ENCODE data around the gene AP2A2. TPM values are rescaled to one million over a fixed set of nuclear protein-coding genes. Genes with fewer than 3 reads are reported as not detected.
A peak's percentile ranks its signal among the peaks of the same experiment; 100 is the strongest.
"Not testable (repeated sequence)": the region's sequence is repeated elsewhere in the genome, so short reads cannot be mapped to it uniquely, and the experiment has no call there.

AP2A2 gene
- total RNA-seq, 1 experiment from 2014 or later = 42.6 TPM

- no peak overlapping the region for H3K4me3 ChIP-seq
- peaks cover 29% of the 10 kb centered on the region for H3K36me3 ChIP-seq
- DNase-seq = no peak
- H3K27me3 ChIP-seq = no peaks in the 10 kb centered on the region
- H3K4me1 ChIP-seq = no peaks in the 10 kb centered on the region
- no peak overlapping the region for H3K27ac ChIP-seq
- peaks cover 6% of the 10 kb centered on the region for H3K9me3 ChIP-seq (replicated peaks)
Measured at GRCh38 chr11:944711-945470, 19.2 kb downstream of the AP2A2 start.

GRCh38 chr11:945986-946385, 20.3 kb downstream of the AP2A2 start:
- no peaks in the 10 kb centered on the region for H3K4me1 ChIP-seq
- no peak for DNase-seq
- H3K4me3 ChIP-seq = no peak overlapping the region

GRCh38 chr11:947744-948143, 22.1 kb downstream of the AP2A2 start:
- Histone ChIP-seq H3K4me1 (no peaks in the 10 kb centered on the region), H3K9me3 (replicated peaks) (peaks cover 8% of the 10 kb centered on the region), H3K27me3 (no peaks in the 10 kb centered on the region), H3K27ac (no peak overlapping the region), H3K36me3 (peaks cover 29% of the 10 kb centered on the region), H3K4me3 (no peak overlapping the region)
- no peak for DNase-seq

More at GRCh38 chr11:945986-946385, 20.3 kb downstream of the AP2A2 start:
- no peaks in the 10 kb centered on the region for H3K27me3 ChIP-seq
- no peak overlapping the region for H3K27ac ChIP-seq
- H3K36me3 ChIP-seq = peaks cover 29% of the 10 kb centered on the region
- H3K9me3 ChIP-seq (replicated peaks) = peaks cover 8% of the 10 kb centered on the region

- no peaks in the 10 kb centered on the region for H3K27me3 ChIP-seq
- no peak for DNase-seq
- H3K36me3 ChIP-seq = peaks cover 18% of the 10 kb centered on the region; the same call in 1 of the 2 replicates
- no peak overlapping the region for H3K27ac ChIP-seq
- H3K4me1 ChIP-seq = peaks cover 13% of the 10 kb centered on the region
- peaks cover 8% of the 10 kb centered on the region for H3K9me3 ChIP-seq (replicated peaks)
- H3K4me3 ChIP-seq = no peak overlapping the region
Measured at GRCh38 chr11:951507-951906, 25.8 kb downstream of the AP2A2 start.

GRCh38 chr11:952406-953385, 27.0 kb downstream of the AP2A2 start:
- Histone ChIP-seq H3K27me3 (no peaks in the 10 kb centered on the region), H3K27ac (no peak overlapping the region), H3K9me3 (replicated peaks) (peaks cover 8% of the 10 kb centered on the region), H3K4me3 (no peak overlapping the region), H3K4me1 (peaks cover 13% of the 10 kb centered on the region), H3K36me3 (peaks cover 18% of the 10 kb centered on the region; the same call in 1 of the 2 replicates)
- no peak for DNase-seq

- peaks cover 11% of the 10 kb centered on the region; the same call in 1 of the 2 replicates for H3K36me3 ChIP-seq
- H3K9me3 ChIP-seq (replicated peaks) = peaks cover 3% of the 10 kb centered on the region; the same call in 1 of the 2 replicates
- H3K4me1 ChIP-seq = peaks cover 13% of the 10 kb centered on the region
- no peaks in the 10 kb centered on the region for H3K27me3 ChIP-seq
- no peak overlapping the region for H3K4me3 ChIP-seq
- DNase-seq = no peak
- no peak overlapping the region for H3K27ac ChIP-seq
Measured at GRCh38 chr11:953512-953911, 27.8 kb downstream of the AP2A2 start.

- DNase-seq = no peak
- H3K9me3 ChIP-seq (replicated peaks) = 0 out of 2 replicates have a peak, but pooled peaks cover 3% of the 10 kb centered on the region
- H3K4me1 ChIP-seq = peaks cover 13% of the 10 kb centered on the region
- H3K27me3 ChIP-seq = no peaks in the 10 kb centered on the region
- no peak overlapping the region for H3K27ac ChIP-seq
- no peak overlapping the region for H3K4me3 ChIP-seq
- 0 out of 2 replicates have a peak, but pooled peaks cover 7% of the 10 kb centered on the region for H3K36me3 ChIP-seq
Measured at GRCh38 chr11:954392-955153, 28.9 kb downstream of the AP2A2 start.

GRCh38 chr11:955154-956063, 29.7 kb downstream of the AP2A2 start:
- Histone ChIP-seq H3K4me1 (peaks cover 15% of the 10 kb centered on the region), H3K27ac (peak overlapping the region; percentile 41), H3K36me3 (0 out of 2 replicates have a peak, but pooled peaks cover 6% of the 10 kb centered on the region), H3K4me3 (no peak overlapping the region), H3K9me3 (replicated peaks) (no peaks in the 10 kb centered on the region), H3K27me3 (no peaks in the 10 kb centered on the region)
- peak; percentile 75 to 88 for DNase-seq

GRCh38 chr11:957212-957920, 31.7 kb downstream of the AP2A2 start:
- no peaks in the 10 kb centered on the region for H3K27me3 ChIP-seq
- H3K9me3 ChIP-seq (replicated peaks) = no peaks in the 10 kb centered on the region
- DNase-seq = no peak
- no peak overlapping the region for H3K4me3 ChIP-seq
- H3K4me1 ChIP-seq = peaks cover 25% of the 10 kb centered on the region
- no peak overlapping the region for H3K27ac ChIP-seq
- H3K36me3 ChIP-seq = peaks cover 6% of the 10 kb centered on the region; the same call in 1 of the 2 replicates

GRCh38 chr11:958101-958500, 32.4 kb downstream of the AP2A2 start:
- Histone ChIP-seq H3K4me3 (no peak overlapping the region), H3K9me3 (replicated peaks) (no peaks in the 10 kb centered on the region), H3K27me3 (no peaks in the 10 kb centered on the region), H3K27ac (no peak overlapping the region), H3K4me1 (peaks cover 25% of the 10 kb centered on the region), H3K36me3 (peaks cover 7% of the 10 kb centered on the region)
- no peak for DNase-seq

GRCh38 chr11:959027-959426, 33.4 kb downstream of the AP2A2 start:
- no peak for DNase-seq
- H3K9me3 ChIP-seq (replicated peaks) = no peaks in the 10 kb centered on the region
- no peaks in the 10 kb centered on the region for H3K27me3 ChIP-seq
- H3K36me3 ChIP-seq = peaks cover 16% of the 10 kb centered on the region
- no peak overlapping the region for H3K4me3 ChIP-seq
- H3K27ac ChIP-seq = no peak overlapping the region
- H3K4me1 ChIP-seq = peaks cover 25% of the 10 kb centered on the region

GRCh38 chr11:959608-960007, 33.9 kb downstream of the AP2A2 start:
- Histone ChIP-seq H3K9me3 (replicated peaks) (no peaks in the 10 kb centered on the region), H3K36me3 (peaks cover 20% of the 10 kb centered on the region), H3K27ac (no peak overlapping the region), H3K27me3 (no peaks in the 10 kb centered on the region), H3K4me3 (no peak overlapping the region), H3K4me1 (peaks cover 25% of the 10 kb centered on the region)
- no peak for DNase-seq

- not testable (repeated sequence) for H3K9me3 ChIP-seq (replicated peaks); H3K27me3 ChIP-seq; H3K4me3 ChIP-seq
- H3K36me3 ChIP-seq = peaks cover 23% of the 10 kb centered on the region
- peaks cover 12% of the 10 kb centered on the region for H3K4me1 ChIP-seq
- peak; percentile 68 to 72 for DNase-seq
- H3K27ac ChIP-seq = peak overlapping the region; percentile 69
Measured at GRCh38 chr11:961310-961920, 35.7 kb downstream of the AP2A2 start.

All from SJCRH30 (cell line).